ENCODE measurements around the gene COQ10B. TPM values are rescaled to one million over a fixed set of nuclear protein-coding genes. Genes with fewer than 3 reads are reported as not detected.

COQ10B gene
- total RNA-seq, 1 experiment from 2014 or later: 34.7 TPM

- intact Hi-C loops (cut with micrococcal nuclease; ENCODE audit: unreplicated experiment) (loop anchor here (5.0 kb wide), 1 partner anchor 203 kb away; the partner anchor contains the start of gene MARS2), in situ Hi-C loops (cut with HindIII; ENCODE audit: low pct_unique_long_range_greater_than_20kb, low sequenced_read_pairs) (no loop called here)
- TF ChIP-seq SIN3A (IDR thresholded peaks at IDR 0.05; ENCODE audit: borderline replicate concordance, insufficient read depth, low read depth, low read length) (no peak), REST (IDR thresholded peaks at IDR 0.05; ENCODE audit: insufficient read depth in 1 of 2, low read depth in 2 of 2, low read length in 1 of 2) (no peak), CTCF (IDR thresholded peaks at IDR 0.05) (no peak)
- Histone ChIP-seq H3K27ac (ENCODE audit: low read length) (no peak overlapping the region), H3K27me3 (ENCODE audit: control insufficient read depth, insufficient read depth, low read length) (no peaks in the 10 kb centered on the region), H3K36me3 (ENCODE audit: control insufficient read depth, insufficient read depth, low read length) (peaks cover 26% of the 10 kb centered on the region), H3K9me3 (ENCODE audit: control insufficient read depth, insufficient read depth, low read depth, low read length) (no peaks in the 10 kb centered on the region), H3K4me3 (ENCODE audit: low read depth in 2 of 2, low read length in 2 of 2) (no peak overlapping the region), H3K4me1 (ENCODE audit: control insufficient read depth, insufficient read depth, low read length) (peaks cover 9% of the 10 kb centered on the region)
- DNase-seq (ENCODE audit: low read depth, low spot score) (no peak), ATAC-seq (no peak)
- ChIA-PET POLR2A (interaction anchor here (0.7 kb wide), 1 partner anchor 153 kb away, joined by 6 read pairs; no protein-coding TSS in a partner anchor), CTCF (no interaction called here)
- no TSS peak for BruUV-seq (replicated peaks)
Observed at GRCh38 chr2:197504000-197504399, 50.6 kb downstream of the COQ10B start.

GRCh38 chr2:197504512-197504911, 51.2 kb downstream of the COQ10B start:
- intact Hi-C loops (cut with micrococcal nuclease; ENCODE audit: unreplicated experiment): loop anchor here (5.0 kb wide), 1 partner anchor 203 kb away; the partner anchor contains the start of gene MARS2
- in situ Hi-C loops (cut with HindIII; ENCODE audit: low pct_unique_long_range_greater_than_20kb, low sequenced_read_pairs): no loop called here
- ChIA-PET POLR2A (no interaction called here), CTCF (no interaction called here)
- Histone ChIP-seq H3K36me3 (ENCODE audit: control insufficient read depth, insufficient read depth, low read length) (peaks cover 25% of the 10 kb centered on the region), H3K27me3 (ENCODE audit: control insufficient read depth, insufficient read depth, low read length) (no peaks in the 10 kb centered on the region), H3K4me3 (ENCODE audit: low read depth in 2 of 2, low read length in 2 of 2) (no peak overlapping the region), H3K27ac (ENCODE audit: low read length) (no peak overlapping the region), H3K9me3 (ENCODE audit: control insufficient read depth, insufficient read depth, low read depth, low read length) (no peaks in the 10 kb centered on the region), H3K4me1 (ENCODE audit: control insufficient read depth, insufficient read depth, low read length) (peaks cover 9% of the 10 kb centered on the region)
- BruUV-seq (replicated peaks): no TSS peak
- DNase-seq (ENCODE audit: low read depth, low spot score) (no peak), ATAC-seq (no peak)
- TF ChIP-seq POLR2AphosphoS5 (IDR thresholded peaks at IDR 0.05; ENCODE audit: low read depth, low read length) (no peak), REST (IDR thresholded peaks at IDR 0.05; ENCODE audit: insufficient read depth in 1 of 2, low read depth in 2 of 2, low read length in 1 of 2) (no peak), SIN3A (IDR thresholded peaks at IDR 0.05; ENCODE audit: borderline replicate concordance, insufficient read depth, low read depth, low read length) (no peak), CTCF (IDR thresholded peaks at IDR 0.05) (no peak), TCF7L2 (IDR thresholded peaks at IDR 0.05; ENCODE audit: low read depth, low read length) (no peak)

All from Panc1 (cell line).